OCI-LY3 (cell line): Measurements from ENCODE around the gene ECE1.

Experiments
- EZH2phosphoT487 ChIP-seq: fragments of 200-600 bp; shearing (Covaris generic); IDR thresholded peaks from 2 replicates; pipeline ENCODE4 v1.6.1; 2018; ENCODE audit warnings: antibody characterized with exemption, mixed run types, low read depth
- TF ChIP-seq, protein P1 (sequence below): fragments of 200-600, 300-600 bp; sonication (generic); IDR thresholded peaks from 2 replicates; pipeline ENCODE4 v1.5.1; 2014; ENCODE audit warnings: antibody characterized with exemption, low read length, low read depth

DNA sequence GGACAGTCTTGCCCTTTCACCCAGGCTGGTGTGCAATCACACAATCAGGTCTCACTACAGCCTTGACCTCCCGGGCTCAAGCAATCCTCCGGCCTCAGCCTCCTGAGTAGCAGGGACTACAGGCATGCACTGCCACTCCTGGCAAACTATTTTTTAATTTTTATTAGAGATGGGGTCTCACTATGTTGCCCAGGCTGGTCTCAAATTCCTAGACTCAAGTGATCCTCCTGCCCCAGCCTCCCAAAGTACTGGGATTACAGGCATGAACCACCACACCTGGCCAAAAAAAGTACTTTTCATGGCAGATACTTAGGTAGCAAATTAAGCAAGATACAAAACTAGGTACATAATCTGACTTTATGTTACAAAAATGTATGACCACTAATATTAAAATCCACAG, 121.8 kb downstream of the ECE1 start:
- TF ChIP-seq, protein P1, sequence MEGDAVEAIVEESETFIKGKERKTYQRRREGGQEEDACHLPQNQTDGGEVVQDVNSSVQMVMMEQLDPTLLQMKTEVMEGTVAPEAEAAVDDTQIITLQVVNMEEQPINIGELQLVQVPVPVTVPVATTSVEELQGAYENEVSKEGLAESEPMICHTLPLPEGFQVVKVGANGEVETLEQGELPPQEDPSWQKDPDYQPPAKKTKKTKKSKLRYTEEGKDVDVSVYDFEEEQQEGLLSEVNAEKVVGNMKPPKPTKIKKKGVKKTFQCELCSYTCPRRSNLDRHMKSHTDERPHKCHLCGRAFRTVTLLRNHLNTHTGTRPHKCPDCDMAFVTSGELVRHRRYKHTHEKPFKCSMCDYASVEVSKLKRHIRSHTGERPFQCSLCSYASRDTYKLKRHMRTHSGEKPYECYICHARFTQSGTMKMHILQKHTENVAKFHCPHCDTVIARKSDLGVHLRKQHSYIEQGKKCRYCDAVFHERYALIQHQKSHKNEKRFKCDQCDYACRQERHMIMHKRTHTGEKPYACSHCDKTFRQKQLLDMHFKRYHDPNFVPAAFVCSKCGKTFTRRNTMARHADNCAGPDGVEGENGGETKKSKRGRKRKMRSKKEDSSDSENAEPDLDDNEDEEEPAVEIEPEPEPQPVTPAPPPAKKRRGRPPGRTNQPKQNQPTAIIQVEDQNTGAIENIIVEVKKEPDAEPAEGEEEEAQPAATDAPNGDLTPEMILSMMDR: no peak
- no peak for TF ChIP-seq EZH2phosphoT487
